Measurements from ENCODE around the gene SFTPA1. TPM values are rescaled to one million over a fixed set of nuclear protein-coding genes. Genes with fewer than 3 reads are reported as not detected.

The SFTPA1 gene
- polyA plus RNA-seq, 1 of the 3 experiments (the other 2 are of a cell fraction): not detected

DNA sequence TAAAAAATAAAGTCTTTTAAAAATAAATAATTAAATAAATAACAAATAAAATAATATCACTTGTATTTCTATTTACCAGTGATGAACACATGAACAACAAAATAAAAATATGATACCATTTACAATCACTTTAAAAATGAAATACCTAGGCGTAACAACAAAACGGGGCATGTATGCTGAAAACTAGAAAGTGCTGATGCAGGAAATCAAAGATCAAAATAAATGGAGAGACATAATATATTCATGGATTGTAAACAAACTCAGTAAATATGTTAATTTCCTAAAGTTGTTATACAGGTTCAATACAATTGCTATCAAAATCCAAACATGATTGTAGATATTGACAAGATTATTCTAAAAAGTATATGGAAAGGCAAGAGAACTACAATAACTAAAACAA is 31.4 kb upstream of the SFTPA1 start:
- Histone ChIP-seq H3K27ac (ENCODE audit: low read depth in 2 of 2, low read length in 1 of 2) (no peak overlapping the region), H3K79me2 (ENCODE audit: insufficient read depth) (no peaks in the 10 kb centered on the region), H3K9ac (no peak overlapping the region), H3K36me3 (replicated peaks in 1 of 2; ENCODE audit: control insufficient read depth in 1 of 2, insufficient read depth in 2 of 2, low read length in 1 of 2) (no peaks in the 10 kb centered on the region), H3K9me2 (no peaks in the 10 kb centered on the region), H3K4me2 (no peak overlapping the region), H4K20me1 (ENCODE audit: insufficient read depth) (no peaks in the 10 kb centered on the region), H2AFZ (ENCODE audit: low read depth) (no peak overlapping the region), H3K4me1 (ENCODE audit: control insufficient read depth in 1 of 2, insufficient read depth in 2 of 2, low read depth in 1 of 2, low read length in 1 of 2) (no peaks in the 10 kb centered on the region), H3F3A (replicated peaks; ENCODE audit: insufficient read depth) (no peaks in the 10 kb centered on the region), H3K4me3 (ENCODE audit: low read depth in 2 of 2, low read length in 1 of 2) (no peak overlapping the region), H3K9me3 (no peaks in the 10 kb centered on the region), H3K27me3 (ENCODE audit: insufficient read depth) (no peaks in the 10 kb centered on the region)
- no peak for TF ChIP-seq FOXJ3 (CRISPR knock-in tag; IDR thresholded peaks at IDR 0.05)
- TF ChIP-seq CHD2 (IDR thresholded peaks at IDR 0.05; ENCODE audit: low read length, partially characterized antibody): no peak
- no peak for TF ChIP-seq RAD21 (IDR thresholded peaks at IDR 0.05; ENCODE audit: low read length)
- TF ChIP-seq EP300 (IDR thresholded peaks at IDR 0.05; ENCODE audit: borderline replicate concordance in 1 of 2, low read depth in 1 of 2, low read length in 1 of 2): no peak
- TF ChIP-seq, protein P1, sequence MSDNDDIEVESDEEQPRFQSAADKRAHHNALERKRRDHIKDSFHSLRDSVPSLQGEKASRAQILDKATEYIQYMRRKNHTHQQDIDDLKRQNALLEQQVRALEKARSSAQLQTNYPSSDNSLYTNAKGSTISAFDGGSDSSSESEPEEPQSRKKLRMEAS (IDR thresholded peaks at IDR 0.05; ENCODE audit: low read depth): no peak
- TF ChIP-seq GATA2 (CRISPR knock-in tag; IDR thresholded peaks at IDR 0.05): no peak
- TF ChIP-seq, protein P2, sequence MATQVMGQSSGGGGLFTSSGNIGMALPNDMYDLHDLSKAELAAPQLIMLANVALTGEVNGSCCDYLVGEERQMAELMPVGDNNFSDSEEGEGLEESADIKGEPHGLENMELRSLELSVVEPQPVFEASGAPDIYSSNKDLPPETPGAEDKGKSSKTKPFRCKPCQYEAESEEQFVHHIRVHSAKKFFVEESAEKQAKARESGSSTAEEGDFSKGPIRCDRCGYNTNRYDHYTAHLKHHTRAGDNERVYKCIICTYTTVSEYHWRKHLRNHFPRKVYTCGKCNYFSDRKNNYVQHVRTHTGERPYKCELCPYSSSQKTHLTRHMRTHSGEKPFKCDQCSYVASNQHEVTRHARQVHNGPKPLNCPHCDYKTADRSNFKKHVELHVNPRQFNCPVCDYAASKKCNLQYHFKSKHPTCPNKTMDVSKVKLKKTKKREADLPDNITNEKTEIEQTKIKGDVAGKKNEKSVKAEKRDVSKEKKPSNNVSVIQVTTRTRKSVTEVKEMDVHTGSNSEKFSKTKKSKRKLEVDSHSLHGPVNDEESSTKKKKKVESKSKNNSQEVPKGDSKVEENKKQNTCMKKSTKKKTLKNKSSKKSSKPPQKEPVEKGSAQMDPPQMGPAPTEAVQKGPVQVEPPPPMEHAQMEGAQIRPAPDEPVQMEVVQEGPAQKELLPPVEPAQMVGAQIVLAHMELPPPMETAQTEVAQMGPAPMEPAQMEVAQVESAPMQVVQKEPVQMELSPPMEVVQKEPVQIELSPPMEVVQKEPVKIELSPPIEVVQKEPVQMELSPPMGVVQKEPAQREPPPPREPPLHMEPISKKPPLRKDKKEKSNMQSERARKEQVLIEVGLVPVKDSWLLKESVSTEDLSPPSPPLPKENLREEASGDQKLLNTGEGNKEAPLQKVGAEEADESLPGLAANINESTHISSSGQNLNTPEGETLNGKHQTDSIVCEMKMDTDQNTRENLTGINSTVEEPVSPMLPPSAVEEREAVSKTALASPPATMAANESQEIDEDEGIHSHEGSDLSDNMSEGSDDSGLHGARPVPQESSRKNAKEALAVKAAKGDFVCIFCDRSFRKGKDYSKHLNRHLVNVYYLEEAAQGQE (IDR thresholded peaks at IDR 0.05; ENCODE audit: low read depth, low read length): no peak
- TF ChIP-seq GABPA (IDR thresholded peaks at IDR 0.05; ENCODE audit: low read depth): no peak
- TF ChIP-seq TAF1 (IDR thresholded peaks at IDR 0.05; ENCODE audit: borderline replicate concordance, low read depth, low read length): no peak
- TF ChIP-seq, protein P3, sequence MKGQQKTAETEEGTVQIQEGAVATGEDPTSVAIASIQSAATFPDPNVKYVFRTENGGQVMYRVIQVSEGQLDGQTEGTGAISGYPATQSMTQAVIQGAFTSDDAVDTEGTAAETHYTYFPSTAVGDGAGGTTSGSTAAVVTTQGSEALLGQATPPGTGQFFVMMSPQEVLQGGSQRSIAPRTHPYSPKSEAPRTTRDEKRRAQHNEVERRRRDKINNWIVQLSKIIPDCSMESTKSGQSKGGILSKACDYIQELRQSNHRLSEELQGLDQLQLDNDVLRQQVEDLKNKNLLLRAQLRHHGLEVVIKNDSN (IDR thresholded peaks at IDR 0.05; ENCODE audit: borderline replicate concordance, low read depth): no peak
- TF ChIP-seq, protein P4, sequence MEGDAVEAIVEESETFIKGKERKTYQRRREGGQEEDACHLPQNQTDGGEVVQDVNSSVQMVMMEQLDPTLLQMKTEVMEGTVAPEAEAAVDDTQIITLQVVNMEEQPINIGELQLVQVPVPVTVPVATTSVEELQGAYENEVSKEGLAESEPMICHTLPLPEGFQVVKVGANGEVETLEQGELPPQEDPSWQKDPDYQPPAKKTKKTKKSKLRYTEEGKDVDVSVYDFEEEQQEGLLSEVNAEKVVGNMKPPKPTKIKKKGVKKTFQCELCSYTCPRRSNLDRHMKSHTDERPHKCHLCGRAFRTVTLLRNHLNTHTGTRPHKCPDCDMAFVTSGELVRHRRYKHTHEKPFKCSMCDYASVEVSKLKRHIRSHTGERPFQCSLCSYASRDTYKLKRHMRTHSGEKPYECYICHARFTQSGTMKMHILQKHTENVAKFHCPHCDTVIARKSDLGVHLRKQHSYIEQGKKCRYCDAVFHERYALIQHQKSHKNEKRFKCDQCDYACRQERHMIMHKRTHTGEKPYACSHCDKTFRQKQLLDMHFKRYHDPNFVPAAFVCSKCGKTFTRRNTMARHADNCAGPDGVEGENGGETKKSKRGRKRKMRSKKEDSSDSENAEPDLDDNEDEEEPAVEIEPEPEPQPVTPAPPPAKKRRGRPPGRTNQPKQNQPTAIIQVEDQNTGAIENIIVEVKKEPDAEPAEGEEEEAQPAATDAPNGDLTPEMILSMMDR (IDR thresholded peaks at IDR 0.05): no peak
- no peak for TF ChIP-seq TEAD4 (IDR thresholded peaks at IDR 0.05; ENCODE audit: borderline replicate concordance, insufficient read depth)
- TF ChIP-seq RCOR1 (IDR thresholded peaks at IDR 0.05; ENCODE audit: low read length): no peak
- TF ChIP-seq RXRA (IDR thresholded peaks at IDR 0.05; ENCODE audit: borderline replicate concordance, low read depth): no peak
- WGBS (ENCODE audit: low lambda C conversion rate): 60% methylated on average over 2 of the region's 2 CpGs
- CTCF ChIA-PET: interaction anchor here (1.6 kb wide), 1 partner anchor 17 kb away, joined by 5 read pairs; no protein-coding TSS in a partner anchor
- no peak for DNase-seq
- POLR2A ChIA-PET: no interaction called here

Data from SK-N-SH (cell line).